H9 (cell line): Measurements from ENCODE around the gene SPTBN5. TPM values are rescaled to one million over a fixed set of nuclear protein-coding genes. Genes with fewer than 3 reads are reported as not detected.

Experiments used
- DNase-seq: peaks from one replicate; pipeline ENCODE4 v3.0.0-alpha.2; 2017
- H2AFZ ChIP-seq: one replicate; pipeline ENCODE4 v1.6.1; 2013; ENCODE audit warnings: mild to moderate bottlenecking, low read length, control low read depth, moderate library complexity
- H2AK5ac ChIP-seq: 2 replicates; pipeline ENCODE4 v1.6.1; 2013; ENCODE audit warnings: low read length, control low read depth, mixed read lengths; ENCODE audit not compliant: insufficient read length
- H2BK120ac ChIP-seq: one replicate; pipeline ENCODE4 v1.6.1; 2013; ENCODE audit warnings: low read depth, mild to moderate bottlenecking, low read length, control low read depth, inconsistent platforms; ENCODE audit not compliant: poor library complexity, severe bottlenecking
- H2BK12ac ChIP-seq: 2 replicates; pipeline ENCODE4 v1.6.1; 2013; ENCODE audit warnings: low read length, control low read depth, mixed read lengths, low read depth; ENCODE audit not compliant: insufficient read length
- H2BK15ac ChIP-seq: 2 replicates; pipeline ENCODE4 v1.6.1; 2013; ENCODE audit warnings: low read depth, low read length, control low read depth
- H2BK20ac ChIP-seq: one replicate; pipeline ENCODE4 v1.6.1; 2013; ENCODE audit warnings: low read depth, mild to moderate bottlenecking, low read length, control low read depth, inconsistent platforms; ENCODE audit not compliant: poor library complexity, severe bottlenecking
- H2BK5ac ChIP-seq: 2 replicates; pipeline ENCODE4 v1.6.1; 2013; ENCODE audit warnings: low read length, control low read depth, mixed read lengths; ENCODE audit not compliant: insufficient read length
- H3K14ac ChIP-seq: 2 replicates; pipeline ENCODE4 v1.6.1; 2013; ENCODE audit warnings: low read length, control low read depth; ENCODE audit not compliant: insufficient read depth
- H3K18ac ChIP-seq: 2 replicates; pipeline ENCODE4 v1.6.1; 2013; ENCODE audit warnings: low read depth, mild to moderate bottlenecking, mixed read lengths, low read length, control low read depth; ENCODE audit not compliant: insufficient read length
- H3K23ac ChIP-seq: 2 replicates; pipeline ENCODE4 v1.6.1; 2013; ENCODE audit warnings: low read length, control low read depth, mixed read lengths, low read depth; ENCODE audit not compliant: insufficient read length
- H3K23me2 ChIP-seq: 2 replicates; pipeline ENCODE4 v1.6.1; 2013; ENCODE audit warnings: low read depth, mild to moderate bottlenecking, mixed read lengths, low read length, control low read depth; ENCODE audit not compliant: insufficient read length, poor library complexity, severe bottlenecking
- H3K27ac ChIP-seq: 2 replicates; pipeline ENCODE4 v1.5.1; 2013; ENCODE audit warnings: low read length, control low read depth, mixed read lengths, low read depth; ENCODE audit not compliant: insufficient read length
- H3K27me3 ChIP-seq: 2 replicates; pipeline ENCODE4 v1.6.1; 2013; ENCODE audit warnings: low read length, control low read depth, inconsistent platforms; ENCODE audit not compliant: insufficient read depth
- H3K4ac ChIP-seq: 2 replicates; pipeline ENCODE4 v1.6.1; 2013; ENCODE audit warnings: low read depth, mild to moderate bottlenecking, control low read depth, inconsistent platforms, low read length, moderate library complexity
- H3K4me1 ChIP-seq: 2 replicates; pipeline ENCODE4 v1.6.1; 2013; ENCODE audit warnings: low read length, control low read depth, inconsistent platforms; ENCODE audit not compliant: insufficient read depth
- H3K4me2 ChIP-seq: 2 replicates; pipeline ENCODE4 v1.6.1; 2013; ENCODE audit warnings: low read length, control low read depth, mixed read lengths; ENCODE audit not compliant: insufficient read length, insufficient read depth
- H3K56ac ChIP-seq: 2 replicates; pipeline ENCODE4 v1.6.1; 2013; ENCODE audit warnings: low read depth, mild to moderate bottlenecking, mixed read lengths, low read length, control low read depth; ENCODE audit not compliant: insufficient read length
- H3K79me1 ChIP-seq: 2 replicates; pipeline ENCODE4 v1.6.1; 2013; ENCODE audit warnings: low read depth, mild to moderate bottlenecking, moderate library complexity, low read length, control low read depth, inconsistent platforms; ENCODE audit not compliant: insufficient read depth, poor library complexity, severe bottlenecking
- H3K79me2 ChIP-seq: 2 replicates; pipeline ENCODE4 v1.6.1; 2013; ENCODE audit warnings: low read length, control low read depth, inconsistent platforms; ENCODE audit not compliant: insufficient read depth
- H3K9ac ChIP-seq: 2 replicates; pipeline ENCODE4 v1.6.1; 2013; ENCODE audit warnings: low read length, control low read depth, mixed read lengths; ENCODE audit not compliant: insufficient read length; ENCODE audit errors: extremely low read depth
- H3K9me3 ChIP-seq: one replicate; pipeline ENCODE4 v1.6.1; 2013; ENCODE audit warnings: low read depth, low read length, inconsistent platforms; ENCODE audit not compliant: control insufficient read depth
- H3T11ph ChIP-seq: one replicate; pipeline ENCODE4 v1.6.1; 2013; ENCODE audit warnings: mild to moderate bottlenecking, low read length, control low read depth, inconsistent platforms
- H4K20me1 ChIP-seq: one replicate; pipeline ENCODE4 v1.6.1; 2013; ENCODE audit not compliant: control insufficient read depth, insufficient read length, insufficient read depth
- H4K5ac ChIP-seq: 2 replicates; pipeline ENCODE4 v1.6.1; 2013; ENCODE audit warnings: low read depth, mild to moderate bottlenecking, mixed read lengths, low read length, control low read depth; ENCODE audit not compliant: insufficient read length
- H4K8ac ChIP-seq: replicated peaks from 2 replicates; pipeline ENCODE4 v1.6.1; 2013; ENCODE audit warnings: low read length, control low read depth, mixed read lengths, low read depth; ENCODE audit not compliant: insufficient read length
- H4K91ac ChIP-seq: 2 replicates; pipeline ENCODE4 v1.6.1; 2013; ENCODE audit warnings: low read depth, mild to moderate bottlenecking, moderate library complexity, mixed read lengths, low read length, control low read depth; ENCODE audit not compliant: insufficient read length
- H3K27ac Mint-ChIP-seq, 3 experiments: 2 replicates in 2 of 3; 3 replicates in 1 of 3; pipeline ENCODE4 v1.8.0; 2020 to 2021; ENCODE audit warnings: mixed read lengths in 3 of 3, mild to moderate bottlenecking in 1 of 3, moderate library complexity in 1 of 3
- H3K27me3 Mint-ChIP-seq: 2 replicates; pipeline ENCODE4 v1.8.0; 2021; ENCODE audit warnings: low read depth, mild to moderate bottlenecking, moderate library complexity, mixed read lengths
- H3K36me3 Mint-ChIP-seq, 3 experiments: 2 replicates in 2 of 3; 3 replicates in 1 of 3; pipeline ENCODE4 v1.8.0; 2020 to 2021; ENCODE audit warnings: low read depth in 3 of 3, mixed read lengths in 3 of 3; ENCODE audit not compliant: insufficient read depth in 1 of 3
- H3K4me1 Mint-ChIP-seq, 2 experiments: 2 replicates each; pipeline ENCODE4 v1.8.0; 2020; ENCODE audit warnings: mixed read lengths in 2 of 2
- H3K4me3 Mint-ChIP-seq, 2 experiments: 2 replicates in 1 of 2; 3 replicates in 1 of 2; pipeline ENCODE4 v1.8.0; 2020 to 2021; ENCODE audit warnings: mild to moderate bottlenecking in 2 of 2, mixed read lengths in 2 of 2, moderate library complexity in 1 of 2
- H3K9me3 Mint-ChIP-seq, 2 experiments: 2 replicates in 1 of 2; 3 replicates in 1 of 2; pipeline ENCODE4 v1.8.0; 2020; ENCODE audit warnings: mild to moderate bottlenecking in 2 of 2, mixed read lengths in 2 of 2, moderate library complexity in 1 of 2
- CTCF ChIP-seq: fragments of 200-600 bp; sonication (generic); conservative IDR thresholded peaks from 3 replicates; pipeline ENCODE4 v1.8.0; 2021; ENCODE audit warnings: antibody characterized with exemption, mild to moderate bottlenecking
- WGBS: extraction: QIAGEN DNeasy Blood & Tissue Kit; methylation state at CpG from one replicate; pipeline ENCODE4 v1.1.7; 2013; ENCODE audit warnings: missing lambda C conversion rate, low lambda C conversion rate, mixed read lengths; ENCODE audit not compliant: insufficient read length; ENCODE audit errors: extremely low coverage; 5-methylcytosine and 5-hydroxymethylcytosine counted together
- total RNA-seq: library from RNA; stranded (reverse); gene quantifications from 2 replicates; pipeline ENCODE4 v1.2.1, GENCODE V29; 2021

SPTBN5 gene
- total RNA-seq, 1 experiment from 2014 or later = 0.90 TPM

GRCh38 chr15:41857316-41857715 lies 36.5 kb downstream of the SPTBN5 start:
- H3K56ac ChIP-seq = no peak overlapping the region
- no peaks in the 10 kb centered on the region for H3K9me3 Mint-ChIP-seq
- no peaks in the 10 kb centered on the region for H3K23me2 ChIP-seq
- no peak overlapping the region for H3K18ac ChIP-seq
- H4K5ac ChIP-seq = no peak overlapping the region
- no peak overlapping the region for H2BK5ac ChIP-seq
- H4K8ac ChIP-seq = no peak overlapping the region
- no peak for DNase-seq
- H2BK20ac ChIP-seq = no peak overlapping the region
- no peak overlapping the region for H3T11ph ChIP-seq
- H3K4me2 ChIP-seq = no peak overlapping the region
- no peaks in the 10 kb centered on the region for H3K27me3 Mint-ChIP-seq
- TF ChIP-seq CTCF = no peak
- H2BK12ac ChIP-seq = no peak overlapping the region
- no peak overlapping the region for H3K14ac ChIP-seq
- no peak overlapping the region for H3K4ac ChIP-seq
- H2AK5ac ChIP-seq = no peak overlapping the region
- H3K9ac ChIP-seq = no peak overlapping the region
- no peak overlapping the region for H3K27ac ChIP-seq
- peak overlapping the region in 1 of 3 experiments; percentile 11; a peak in 1 of 7 replicates for H3K27ac Mint-ChIP-seq
- no peaks in the 10 kb centered on the region for H3K4me1 ChIP-seq
- H2AFZ ChIP-seq = no peak overlapping the region
- no peak overlapping the region for H3K4me3 Mint-ChIP-seq
- H2BK120ac ChIP-seq = no peak overlapping the region
- no peak overlapping the region for H2BK15ac ChIP-seq
- no peaks in the 10 kb centered on the region for H3K27me3 ChIP-seq
- no peak overlapping the region for H3K23ac ChIP-seq
- no peak overlapping the region for H4K91ac ChIP-seq
- no CpG with 5 or more reads among the region's 9 CpGs for WGBS
- H3K79me1 ChIP-seq = no peaks in the 10 kb centered on the region
- no peaks in the 10 kb centered on the region; a peak in 1 of 7 replicates for H3K36me3 Mint-ChIP-seq
- no peaks in the 10 kb centered on the region for H4K20me1 ChIP-seq
- H3K79me2 ChIP-seq = no peaks in the 10 kb centered on the region
- peaks cover 8 to 11% of the 10 kb centered on the region in 2 experiments for H3K4me1 Mint-ChIP-seq
- H3K9me3 ChIP-seq = no peaks in the 10 kb centered on the region
